Esophagus muscularis mucosa (tissue), 4 donors: ENCODE results near the gene COG1. TPM values are rescaled to one million over a fixed set of nuclear protein-coding genes. Genes with fewer than 3 reads are reported as not detected.

Experiments
- DNase-seq: peaks from one replicate; pipeline ENCODE4 v3.0.0-alpha.2; 2017; ENCODE audit errors: extremely low spot score
- H3K27ac ChIP-seq, 4 donors: fragments of 200-600 bp; sonication (generic); replicated peaks in 1 of 4; 1 replicate in 3 of 4; 2 replicates in 1 of 4; pipeline ENCODE4 v1.5.1; 2016 to 2019; ENCODE audit warnings: mild to moderate bottlenecking in 1 of 4
- H3K27me3 ChIP-seq, 4 donors: fragments of 200-600 bp; sonication (generic); one replicate each; pipeline versions ENCODE4 v1.5.1 to v1.6.0; 2016 to 2019
- H3K36me3 ChIP-seq, 4 donors: fragments of 200-600 bp; sonication (generic); one replicate each; pipeline ENCODE4 v1.5.1; 2016 to 2019
- H3K4me1 ChIP-seq, 4 donors: fragments of 200-600 bp; sonication (generic); one replicate each; pipeline ENCODE4 v1.5.1; 2016 to 2019
- H3K4me3 ChIP-seq, 4 donors: fragments of 200-600 bp; sonication (generic); 1 replicate in 2 of 4; 2 replicates in 2 of 4; pipeline ENCODE4 v1.5.1; 2016 to 2019; ENCODE audit warnings: mild to moderate bottlenecking in 4 of 4, moderate library complexity in 1 of 4
- H3K9me3 ChIP-seq, 4 donors: fragments of 200-600 bp; sonication (generic); 1 replicate in 3 of 4; 2 replicates in 1 of 4; pipeline ENCODE4 v1.5.1; 2016 to 2019
- CTCF ChIP-seq, 3 experiments: fragments of 200-600 bp in 2 of 3; fragments of 450-650 bp in 1 of 3; sonication (generic) in 2 of 3; IDR thresholded peaks; one replicate each; pipeline ENCODE4 v1.5.1; 2017 to 2019; ENCODE audit warnings: antibody characterized with exemption in 3 of 3, mild to moderate bottlenecking in 2 of 3, moderate library complexity in 1 of 3
- EP300 ChIP-seq: sonication (generic); formaldehyde crosslinking; IDR thresholded peaks from one replicate; pipeline ENCODE4 v1.6.1; 2017; ENCODE audit warnings: antibody characterized with exemption
- POLR2A ChIP-seq: fragments of 450-650 bp; IDR thresholded peaks from one replicate; pipeline ENCODE4 v1.6.1; 2017; ENCODE audit warnings: antibody characterized with exemption, moderate library complexity, mild to moderate bottlenecking, low read depth
- POLR2AphosphoS5 ChIP-seq, 2 donors: sonication (generic); formaldehyde crosslinking; IDR thresholded peaks; one replicate each; pipeline ENCODE4 v1.6.1; 2017; ENCODE audit warnings: antibody characterized with exemption in 2 of 2
- WGBS: methylation state at CpG from one replicate; pipeline ENCODE4 v1.1.5; 2018; 5-methylcytosine and 5-hydroxymethylcytosine counted together
- intact Hi-C: fragments of 100-400 bp; cut with DNase I; formaldehyde crosslinking; loops from one replicate; pipeline ENCODE4 v1.15.1; 2023
- total RNA-seq, 4 donors: library from RNA; depleted of rRNA; stranded (reverse); fragments of >200 nt; gene quantifications; one replicate each; pipeline versions ENCODE4 v1.1.0 to v1.2.1, GENCODE V29; 2016

COG1 gene
- total RNA-seq, 4 donors from 2014 or later = 19.1 to 36.5 (median 27.3) TPM

- Histone ChIP-seq H3K4me3 (no peak overlapping the region), H3K27me3 (peaks cover 0 to 44% (median under 1%) of the 10 kb centered on the region in 4 donors), H3K27ac (no peak overlapping the region), H3K4me1 (peaks cover 0 to 15% (median 5%) of the 10 kb centered on the region in 4 donors), H3K9me3 (no peaks in the 10 kb centered on the region), H3K36me3 (no peaks in the 10 kb centered on the region)
- DNase-seq = no peak
- no peak for TF ChIP-seq POLR2AphosphoS5 (IDR thresholded peaks at IDR 0.05)
- TF ChIP-seq CTCF (IDR thresholded peaks at IDR 0.05) = no peak
- TF ChIP-seq POLR2A = no peak
- no peak for TF ChIP-seq EP300
- 71% methylated on average over 5 of the region's 5 CpGs for WGBS
- intact Hi-C loops = loop anchor here (5.0 kb wide), 2 partner anchors 170 to 430 kb away; no protein-coding TSS in a partner anchor
These were observed 35.3 kb upstream of the COG1 start for GRCh38 chr17:73157521-73157890.

GRCh38 chr17:73158133-73158532 lies 34.7 kb upstream of the COG1 start:
- Histone ChIP-seq H3K4me3 (no peak overlapping the region), H3K9me3 (no peaks in the 10 kb centered on the region), H3K27ac (no peak overlapping the region), H3K27me3 (peaks cover 0 to 50% (median 3%) of the 10 kb centered on the region in 4 donors), H3K4me1 (peaks cover 0 to 15% (median 5%) of the 10 kb centered on the region in 4 donors), H3K36me3 (no peaks in the 10 kb centered on the region)
- intact Hi-C loops = loop anchor here (5.0 kb wide), 2 partner anchors 171 to 431 kb away; no protein-coding TSS in a partner anchor
- TF ChIP-seq POLR2AphosphoS5 (IDR thresholded peaks at IDR 0.05) (no peak), EP300 (no peak), POLR2A (no peak), CTCF (IDR thresholded peaks at IDR 0.05) (no peak)
- WGBS = 85% methylated on average over 2 of the region's 2 CpGs
- no peak for DNase-seq

GRCh38 chr17:73160980-73161630 lies 31.8 kb upstream of the COG1 start:
- 50% methylated on average over 2 of the region's 3 CpGs for WGBS
- DNase-seq = no peak
- peaks cover 14 to 33% (median 25%) of the 10 kb centered on the region in 4 donors for H3K4me1 ChIP-seq
- TF ChIP-seq CTCF (IDR thresholded peaks at IDR 0.05) (no peak), POLR2A (no peak), POLR2AphosphoS5 (IDR thresholded peaks at IDR 0.05) (no peak), EP300 (no peak)
- intact Hi-C loops = no loop called here
- H3K9me3 ChIP-seq = no peaks in the 10 kb centered on the region
- peaks cover 0 to 80% (median 24%) of the 10 kb centered on the region in 4 donors for H3K27me3 ChIP-seq
- H3K36me3 ChIP-seq = no peaks in the 10 kb centered on the region
- no peak overlapping the region for H3K27ac ChIP-seq
- H3K4me3 ChIP-seq = no peak overlapping the region

GRCh38 chr17:73163043-73163442 lies 29.8 kb upstream of the COG1 start:
- 67% methylated on average over 8 of the region's 8 CpGs for WGBS
- H3K27me3 ChIP-seq = peaks cover 0 to 82% (median 28%) of the 10 kb centered on the region in 4 donors
- intact Hi-C loops = no loop called here

GRCh38 chr17:73165616-73166404 lies 27.0 kb upstream of the COG1 start:
- no peaks in the 10 kb centered on the region for H3K36me3 ChIP-seq
- TF ChIP-seq CTCF (IDR thresholded peaks at IDR 0.05) = no peak
- no peak for TF ChIP-seq POLR2A
- no peak for TF ChIP-seq EP300
- no peak for TF ChIP-seq POLR2AphosphoS5 (IDR thresholded peaks at IDR 0.05)
- H3K9me3 ChIP-seq = no peaks in the 10 kb centered on the region
- H3K4me3 ChIP-seq = peak overlapping the region; percentile 42 to 55 (median 44)
- H3K27me3 ChIP-seq = peaks cover 0 to 92% (median 28%) of the 10 kb centered on the region in 4 donors
- DNase-seq = no peak
- H3K4me1 ChIP-seq = peaks cover 14 to 32% (median 28%) of the 10 kb centered on the region in 4 donors
- peak overlapping the region in 2 of 4 donors; percentile 10 to 40 for H3K27ac ChIP-seq
- intact Hi-C loops = no loop called here
- WGBS = 3% methylated on average over 32 of the region's 51 CpGs

More at GRCh38 chr17:73163043-73163442, 29.8 kb upstream of the COG1 start:
- Histone ChIP-seq H3K36me3 (no peaks in the 10 kb centered on the region), H3K27ac (no peak overlapping the region), H3K4me1 (peaks cover 14 to 32% (median 28%) of the 10 kb centered on the region in 4 donors), H3K9me3 (no peaks in the 10 kb centered on the region), H3K4me3 (no peak overlapping the region)
- DNase-seq = no peak
- no peak for TF ChIP-seq POLR2A
- no peak for TF ChIP-seq POLR2AphosphoS5 (IDR thresholded peaks at IDR 0.05)
